Esophagus muscularis mucosa (tissue), 4 donors: ENCODE data around the gene STON1. TPM values are rescaled to one million over a fixed set of nuclear protein-coding genes. Genes with fewer than 3 reads are reported as not detected.
A peak's percentile ranks its signal among the peaks of the same experiment; 100 is the strongest.

Experiments used
- DNase-seq: peaks from one replicate; pipeline ENCODE4 v3.0.0-alpha.2; 2017; ENCODE audit errors: extremely low spot score
- H3K27ac ChIP-seq, 4 donors: fragments of 200-600 bp; sonication (generic); replicated peaks in 1 of 4; 1 replicate in 3 of 4; 2 replicates in 1 of 4; pipeline ENCODE4 v1.5.1; 2016 to 2019; ENCODE audit warnings: mild to moderate bottlenecking in 1 of 4
- H3K27me3 ChIP-seq, 4 donors: fragments of 200-600 bp; sonication (generic); one replicate each; pipeline versions ENCODE4 v1.5.1 to v1.6.0; 2016 to 2019
- H3K36me3 ChIP-seq, 4 donors: fragments of 200-600 bp; sonication (generic); one replicate each; pipeline ENCODE4 v1.5.1; 2016 to 2019
- H3K4me1 ChIP-seq, 4 donors: fragments of 200-600 bp; sonication (generic); one replicate each; pipeline ENCODE4 v1.5.1; 2016 to 2019
- H3K4me3 ChIP-seq, 4 donors: fragments of 200-600 bp; sonication (generic); 1 replicate in 2 of 4; 2 replicates in 2 of 4; pipeline ENCODE4 v1.5.1; 2016 to 2019; ENCODE audit warnings: mild to moderate bottlenecking in 4 of 4, moderate library complexity in 1 of 4
- H3K9me3 ChIP-seq, 4 donors: fragments of 200-600 bp; sonication (generic); 1 replicate in 3 of 4; 2 replicates in 1 of 4; pipeline ENCODE4 v1.5.1; 2016 to 2019
- EP300 ChIP-seq: sonication (generic); formaldehyde crosslinking; IDR thresholded peaks from one replicate; pipeline ENCODE4 v1.6.1; 2017; ENCODE audit warnings: antibody characterized with exemption
- POLR2A ChIP-seq: fragments of 450-650 bp; IDR thresholded peaks from one replicate; pipeline ENCODE4 v1.6.1; 2017; ENCODE audit warnings: antibody characterized with exemption, moderate library complexity, mild to moderate bottlenecking, low read depth
- POLR2AphosphoS5 ChIP-seq, 2 donors: sonication (generic); formaldehyde crosslinking; IDR thresholded peaks; one replicate each; pipeline ENCODE4 v1.6.1; 2017; ENCODE audit warnings: antibody characterized with exemption in 2 of 2
- WGBS: methylation state at CpG from one replicate; pipeline ENCODE4 v1.1.5; 2018; 5-methylcytosine and 5-hydroxymethylcytosine counted together
- intact Hi-C: fragments of 100-400 bp; cut with DNase I; formaldehyde crosslinking; loops from one replicate; pipeline ENCODE4 v1.15.1; 2023
- total RNA-seq, 4 donors: library from RNA; depleted of rRNA; stranded (reverse); fragments of >200 nt; gene quantifications; one replicate each; pipeline versions ENCODE4 v1.1.0 to v1.2.1, GENCODE V29; 2016
- TF ChIP-seq, protein P1 (sequence below), 3 experiments: fragments of 200-600 bp in 2 of 3; fragments of 450-650 bp in 1 of 3; sonication (generic) in 2 of 3; IDR thresholded peaks; one replicate each; pipeline ENCODE4 v1.5.1; 2017 to 2019; ENCODE audit warnings: antibody characterized with exemption in 3 of 3, mild to moderate bottlenecking in 2 of 3, moderate library complexity in 1 of 3

Gene STON1
- total RNA-seq, 4 donors from 2014 or later, result 135 to 198 (median 168) TPM

DNA sequence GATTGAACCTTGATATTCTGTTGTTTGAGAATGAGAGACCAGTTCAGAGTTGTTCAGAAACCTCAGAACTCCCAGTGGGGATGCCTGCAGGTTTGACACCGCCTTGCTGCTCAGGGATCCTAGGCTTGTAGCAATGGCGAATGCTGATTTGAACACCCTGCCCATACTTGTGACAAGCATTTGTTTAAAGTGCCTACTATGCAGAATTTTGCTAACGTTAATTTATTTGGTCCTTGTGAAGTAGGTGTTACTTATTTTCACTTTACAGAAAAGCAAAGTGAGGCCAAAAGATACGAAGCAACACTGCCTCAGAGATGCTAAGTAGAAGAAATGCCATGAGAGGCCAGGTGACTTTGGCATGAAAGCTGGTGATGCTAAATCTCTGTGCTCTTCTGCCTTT is 32.3 kb downstream of the STON1 start:
- 88% methylated on average over 4 of the region's 4 CpGs for whole genome bisulfite sequencing
- Histone ChIP-seq H3K27me3 (no peaks in the 10 kb centered on the region), H3K4me1 (peaks cover 2 to 73% (median 66%) of the 10 kb centered on the region in 4 donors), H3K4me3 (no peak overlapping the region), H3K9me3 (no peaks in the 10 kb centered on the region), H3K27ac (peak overlapping the region in 1 of 4 donors; percentile 36), H3K36me3 (peaks cover 0 to 12% (median 0%) of the 10 kb centered on the region in 4 donors)
- intact Hi-C loops, result no loop called here
- no peak for DNase-seq
- TF ChIP-seq POLR2A, result no peak
- no peak for TF ChIP-seq POLR2AphosphoS5 (IDR thresholded peaks at IDR 0.05)
- no peak for TF ChIP-seq EP300
- TF ChIP-seq, protein P1, sequence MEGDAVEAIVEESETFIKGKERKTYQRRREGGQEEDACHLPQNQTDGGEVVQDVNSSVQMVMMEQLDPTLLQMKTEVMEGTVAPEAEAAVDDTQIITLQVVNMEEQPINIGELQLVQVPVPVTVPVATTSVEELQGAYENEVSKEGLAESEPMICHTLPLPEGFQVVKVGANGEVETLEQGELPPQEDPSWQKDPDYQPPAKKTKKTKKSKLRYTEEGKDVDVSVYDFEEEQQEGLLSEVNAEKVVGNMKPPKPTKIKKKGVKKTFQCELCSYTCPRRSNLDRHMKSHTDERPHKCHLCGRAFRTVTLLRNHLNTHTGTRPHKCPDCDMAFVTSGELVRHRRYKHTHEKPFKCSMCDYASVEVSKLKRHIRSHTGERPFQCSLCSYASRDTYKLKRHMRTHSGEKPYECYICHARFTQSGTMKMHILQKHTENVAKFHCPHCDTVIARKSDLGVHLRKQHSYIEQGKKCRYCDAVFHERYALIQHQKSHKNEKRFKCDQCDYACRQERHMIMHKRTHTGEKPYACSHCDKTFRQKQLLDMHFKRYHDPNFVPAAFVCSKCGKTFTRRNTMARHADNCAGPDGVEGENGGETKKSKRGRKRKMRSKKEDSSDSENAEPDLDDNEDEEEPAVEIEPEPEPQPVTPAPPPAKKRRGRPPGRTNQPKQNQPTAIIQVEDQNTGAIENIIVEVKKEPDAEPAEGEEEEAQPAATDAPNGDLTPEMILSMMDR (IDR thresholded peaks at IDR 0.05), result no peak

DNA sequence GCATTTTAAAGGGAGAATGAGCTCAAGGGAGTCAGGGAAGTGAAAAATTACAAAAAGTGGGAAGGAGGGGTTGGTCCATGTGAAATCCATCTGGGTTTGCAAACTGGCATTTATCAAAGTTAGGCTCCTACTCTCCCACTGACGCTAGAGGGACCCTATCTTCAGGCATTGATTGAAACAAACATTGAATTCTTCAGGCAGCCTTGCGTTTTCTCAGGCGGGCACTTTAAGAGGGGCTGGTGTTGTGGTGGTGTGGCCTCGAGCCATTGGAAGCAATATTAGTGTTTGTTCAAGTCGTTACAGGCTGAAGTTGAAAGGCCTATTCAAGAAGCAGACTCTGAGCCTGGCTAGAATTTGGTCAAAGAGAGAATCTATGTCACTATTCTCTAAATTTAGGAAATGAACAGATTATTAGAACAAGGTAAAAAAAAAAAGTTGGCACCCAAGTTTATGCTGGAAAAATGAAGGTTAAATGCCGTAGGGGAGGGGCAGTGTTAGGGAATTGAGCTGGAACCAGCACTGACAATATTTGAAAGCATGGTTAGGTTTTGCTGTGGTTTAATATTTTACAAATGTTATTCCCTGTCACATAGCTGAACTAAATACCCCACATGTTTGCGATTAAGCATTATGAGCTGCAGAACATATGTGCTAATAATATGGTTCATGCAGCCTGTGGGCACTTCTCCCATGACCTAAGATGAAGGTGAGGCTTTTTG is 36.8 kb downstream of the STON1 start:
- no peaks in the 10 kb centered on the region for H3K27me3 ChIP-seq
- TF ChIP-seq POLR2AphosphoS5 (IDR thresholded peaks at IDR 0.05) (no peak), POLR2A (no peak), EP300 (no peak)
- TF ChIP-seq, protein P1 (IDR thresholded peaks at IDR 0.05), result peak in 2 of 3 experiments; percentile 10 to 44
- no peak for DNase-seq
- WGBS, result 27% methylated on average over 7 of the region's 7 CpGs
- H3K9me3 ChIP-seq, result no peaks in the 10 kb centered on the region
- peak overlapping the region in 1 of 4 donors; percentile 7 for H3K4me3 ChIP-seq
- H3K36me3 ChIP-seq, result peaks cover 0 to 8% (median 0%) of the 10 kb centered on the region in 4 donors
- H3K4me1 ChIP-seq, result peaks cover 16 to 75% (median 67%) of the 10 kb centered on the region in 4 donors
- H3K27ac ChIP-seq, result peak overlapping the region; percentile 48 to 77 (median 57)
- intact Hi-C loops, result no loop called here

DNA sequence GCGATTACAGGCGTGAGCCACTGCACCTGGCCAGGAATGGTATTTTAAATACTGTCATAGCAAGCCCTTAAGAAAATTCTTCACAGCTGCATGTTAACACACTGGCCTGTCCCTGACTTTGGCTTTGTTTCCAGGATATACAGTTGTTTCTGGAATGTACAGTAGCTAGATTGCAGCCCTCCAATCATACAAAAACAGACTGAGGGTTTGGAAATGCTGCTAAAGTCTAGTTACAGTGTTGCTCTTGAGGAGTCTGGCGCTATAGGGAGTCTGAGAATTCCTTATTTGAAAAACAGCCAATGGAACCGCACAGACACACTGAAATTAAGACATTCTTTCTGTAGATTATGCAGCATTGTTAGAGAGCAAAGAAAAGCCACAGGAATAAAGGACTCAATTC is 37.7 kb downstream of the STON1 start:
- no peak for TF ChIP-seq POLR2AphosphoS5 (IDR thresholded peaks at IDR 0.05)
- TF ChIP-seq EP300, result no peak
- TF ChIP-seq, protein P1 (IDR thresholded peaks at IDR 0.05), result no peak
- TF ChIP-seq POLR2A, result no peak
- intact Hi-C loops, result no loop called here

DNA sequence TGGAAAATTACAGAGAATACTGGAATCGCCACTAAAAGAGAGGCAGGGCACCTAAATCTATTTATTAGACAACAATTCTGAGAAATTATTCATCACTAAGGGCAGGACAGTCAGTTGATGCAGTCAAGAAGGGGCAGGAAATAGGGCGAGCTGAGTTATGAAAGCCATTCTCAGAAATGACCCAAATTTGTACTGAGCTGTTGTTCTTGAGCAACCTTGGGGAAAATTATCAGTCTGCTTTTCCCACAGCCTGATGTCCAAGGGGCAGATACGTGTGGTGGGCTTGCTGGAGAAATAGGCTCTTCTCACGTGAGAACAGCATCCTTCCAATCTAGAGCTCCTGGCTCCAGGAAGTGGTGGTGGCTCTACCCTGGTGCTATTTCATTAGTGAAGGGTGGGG is 38.6 kb downstream of the STON1 start:
- Histone ChIP-seq H3K4me1 (peaks cover 16 to 84% (median 72%) of the 10 kb centered on the region in 4 donors), H3K27ac (peak overlapping the region; percentile 20 to 77 (median 57)), H3K27me3 (no peaks in the 10 kb centered on the region), H3K9me3 (no peaks in the 10 kb centered on the region), H3K4me3 (no peak overlapping the region), H3K36me3 (peaks cover 0 to 8% (median 0%) of the 10 kb centered on the region in 4 donors)
- 78% methylated on average over 4 of the region's 4 CpGs for WGBS
- TF ChIP-seq POLR2AphosphoS5 (IDR thresholded peaks at IDR 0.05), result peak in 1 of 2 donors; percentile 23
- peak; percentile 38 for TF ChIP-seq EP300
- TF ChIP-seq, protein P1 (IDR thresholded peaks at IDR 0.05), result no peak
- TF ChIP-seq POLR2A, result no peak
- intact Hi-C loops, result no loop called here
- DNase-seq, result no peak

More for the DNA sequence above, 37.7 kb downstream of the STON1 start:
- H3K27ac ChIP-seq, result peak overlapping the region; percentile 48 to 77 (median 57)
- no peaks in the 10 kb centered on the region for H3K27me3 ChIP-seq
- peaks cover 16 to 83% (median 73%) of the 10 kb centered on the region in 4 donors for H3K4me1 ChIP-seq
- no peak overlapping the region for H3K4me3 ChIP-seq
- peaks cover 0 to 6% (median 0%) of the 10 kb centered on the region in 4 donors for H3K36me3 ChIP-seq
- DNase-seq, result no peak
- WGBS, result 40% methylated on average over 4 of the region's 4 CpGs
- H3K9me3 ChIP-seq, result no peaks in the 10 kb centered on the region
